Hepatocyte (in vitro differentiated cells): ENCODE data around the gene HOXB7.

Source experiments
- CTCF ChIP-seq: fragments of 200-600 bp; sonication (generic); IDR thresholded peaks from 2 replicates; pipeline ENCODE4 v1.5.1; 2016; ENCODE audit warnings: antibody characterized with exemption, mild to moderate bottlenecking; ENCODE audit not compliant: poor library complexity
- EZH2phosphoT487 ChIP-seq: fragments of 200-600 bp; sonication (generic); IDR thresholded peaks from one replicate; pipeline ENCODE4 v1.6.1; 2018; ENCODE audit warnings: antibody characterized with exemption, mild to moderate bottlenecking, low read depth, moderate library complexity; ENCODE audit not compliant: unreplicated experiment, severe bottlenecking

- TF ChIP-seq CTCF (no peak), EZH2phosphoT487 (peak; percentile 61)
Measured at GRCh38 chr17:48578616-48579470, 32.0 kb downstream of the HOXB7 start.
